ENCODE measurements around the gene GRN.

DNA sequence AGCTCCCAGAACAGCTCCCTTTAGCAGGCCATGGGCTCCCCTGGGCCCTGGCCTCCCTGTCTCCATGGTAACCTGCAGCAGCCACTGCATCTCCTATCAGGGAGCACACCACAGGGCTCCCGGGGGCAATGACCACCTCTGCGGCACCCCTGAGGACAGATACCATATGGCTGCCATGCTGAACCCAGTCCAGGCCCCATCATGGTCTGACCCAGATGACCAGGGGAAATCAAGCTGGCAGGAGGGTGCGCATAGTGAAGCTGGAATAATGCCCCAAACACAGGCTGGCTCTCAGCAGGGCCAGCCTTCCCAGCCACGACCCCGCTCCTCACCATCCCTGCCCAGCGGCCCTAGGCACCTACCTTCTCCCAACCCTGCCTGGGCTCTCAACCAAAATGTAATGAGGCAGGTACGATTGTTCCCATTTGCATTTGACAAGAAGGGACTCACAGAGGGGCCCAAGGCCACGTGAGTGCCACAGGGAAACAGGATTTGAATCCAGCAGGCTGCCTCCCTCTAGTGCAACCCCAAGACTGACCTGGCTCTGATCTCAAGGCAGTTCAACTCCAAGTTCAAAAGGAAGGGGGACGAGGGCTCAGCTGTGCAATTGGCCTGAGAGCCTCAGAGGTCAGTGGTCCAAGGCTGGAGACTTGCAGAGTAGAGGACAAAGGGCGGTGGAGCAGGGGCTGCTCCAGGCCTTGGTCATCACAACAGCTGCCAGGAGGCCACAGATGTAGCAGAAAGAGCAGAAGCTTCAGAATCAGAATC is 34.3 kb upstream of the GRN start:
- no peak for TF ChIP-seq RAD21 (conservative IDR thresholded peaks at IDR 0.05 in 1 of 2, IDR thresholded peaks at IDR 0.05 in 1 of 2)
- no peak for TF ChIP-seq POLR2A (IDR thresholded peaks at IDR 0.05; ENCODE audit: low read length)
- no peak for TF ChIP-seq ZC3H11A (IDR thresholded peaks at IDR 0.05)

All from A549 (cell line).